K562 (cell line): ENCODE results near the gene ACER1. TPM values are rescaled to one million over a fixed set of nuclear protein-coding genes. Genes with fewer than 3 reads are reported as not detected.

Source experiments
- ATAC-seq: fragments of 200-7000 bp; cut with Tn5 transposase; 3 replicates; pipeline ENCODE4 v1.9.1; 2020; ENCODE audit warnings: moderate library complexity
- BruUV-seq: library from RNA; stranded (reverse); fragments of 400-500 nt; replicated peaks from 2 replicates; lab custom pipeline; 2021; lab: Mats Ljungman, UMichigan
- CTCF ChIA-PET: fragments of 300-600 bp; formaldehyde crosslinking; extraction: SDS; loops from one replicate; lab custom pipeline; 2021; ENCODE audit warnings: low intra/inter-chr PET ratio; lab: Yijun Ruan, JAX
- POLR2A ChIA-PET: fragments of 300-600, 350-650 bp; sonication (Branson Sonifier 250); formaldehyde crosslinking; extraction: SDS; loops from one replicate; lab custom pipeline; 2021; ENCODE audit warnings: antibody characterized with exemption, inconsistent platforms; lab: Yijun Ruan, JAX
- DNase-seq, 4 experiments: peaks; one replicate each; pipeline versions ENCODE4 v3.0.0 to v3.0.0-alpha.2; 2011 to 2018; ENCODE audit warnings: low spot score in 3 of 4, mixed read lengths in 3 of 4; ENCODE audit errors: extremely low read depth in 1 of 4
- FAIRE-seq: peaks from 2 replicates; lab custom pipeline; 2011; peaks lifted over from hg19 to GRCh38; lab: Jason Lieb, UNC
- H2AFZ ChIP-seq: 2 replicates; pipeline ENCODE4 v1.6.0; 2011; ENCODE audit warnings: low read depth, low read length, control low read depth, inconsistent platforms
- H3K27ac ChIP-seq: fragments of 200-600 bp; 3 replicates; pipeline ENCODE4 v1.8.0; 2011; ENCODE audit warnings: low read depth, mild to moderate bottlenecking, control low read depth, inconsistent platforms, low read length, moderate library complexity, mixed read lengths; ENCODE audit errors: extremely low read depth
- H3K27me3 ChIP-seq, 2 experiments: fragments of 300-600 bp in 1 of 2; 2 replicates in 1 of 2; 3 replicates in 1 of 2; pipeline versions ENCODE4 v1.6.0 to v1.8.0; 2011; ENCODE audit warnings: inconsistent platforms in 2 of 2, low read length in 2 of 2, mild to moderate bottlenecking in 1 of 2, mixed read lengths in 1 of 2, moderate library complexity in 1 of 2; ENCODE audit not compliant: control insufficient read depth in 2 of 2, insufficient read depth in 2 of 2
- H3K36me3 ChIP-seq: fragments of 300-600 bp; 3 replicates; pipeline ENCODE4 v1.8.0; 2011; ENCODE audit warnings: mild to moderate bottlenecking, low read length, inconsistent platforms; ENCODE audit not compliant: control insufficient read depth, insufficient read depth
- H3K4me1 ChIP-seq, 2 experiments: fragments of 200-600 bp in 1 of 2; replicated peaks in 1 of 2; 2 replicates in 1 of 2; 3 replicates in 1 of 2; pipeline versions ENCODE4 v1.5.1 to v1.8.0; 2011; ENCODE audit warnings: inconsistent platforms in 2 of 2, low read length in 2 of 2, mild to moderate bottlenecking in 1 of 2, mixed read lengths in 1 of 2, moderate library complexity in 1 of 2; ENCODE audit not compliant: control insufficient read depth in 2 of 2, insufficient read depth in 2 of 2
- H3K4me2 ChIP-seq: 2 replicates; pipeline ENCODE4 v1.6.1; 2011; ENCODE audit warnings: low read length, control low read depth, inconsistent platforms, mixed read lengths; ENCODE audit not compliant: insufficient read depth
- H3K4me3 ChIP-seq: fragments of 200-600 bp; sonication (generic), shearing (Covaris generic); 2 replicates; pipeline ENCODE4 v1.5.1; 2016; ENCODE audit warnings: control low read depth, inconsistent platforms
- H3K79me2 ChIP-seq: fragments of 200-600 bp; 3 replicates; pipeline ENCODE4 v1.8.0; 2011; ENCODE audit warnings: low read length, inconsistent platforms; ENCODE audit not compliant: control insufficient read depth, insufficient read depth
- H3K9ac ChIP-seq, 2 experiments: 2 replicates each; pipeline versions ENCODE4 v1.6.0 to v1.6.1; 2011; ENCODE audit warnings: low read depth in 2 of 2, low read length in 2 of 2, control low read depth in 1 of 2, inconsistent platforms in 1 of 2, mild to moderate bottlenecking in 1 of 2, mixed read lengths in 1 of 2; ENCODE audit not compliant: insufficient read depth in 1 of 2
- H3K9me1 ChIP-seq: one replicate; pipeline ENCODE4 v1.6.0; 2011; ENCODE audit warnings: inconsistent platforms, mild to moderate bottlenecking, low read length, moderate library complexity; ENCODE audit not compliant: control insufficient read depth, insufficient read depth
- H3K9me3 ChIP-seq: replicated peaks from 2 replicates; pipeline ENCODE4 v1.5.1; 2011; ENCODE audit warnings: low read depth, low read length, inconsistent platforms; ENCODE audit not compliant: control insufficient read depth, insufficient read depth
- H4K20me1 ChIP-seq: replicated peaks from 2 replicates; pipeline ENCODE4 v1.6.1; 2011; ENCODE audit warnings: low read length, inconsistent platforms, mixed read lengths; ENCODE audit not compliant: control insufficient read depth, insufficient read depth
- CEBPZ ChIP-seq: fragments of 150-350 bp; IDR thresholded peaks from 2 replicates; pipeline ENCODE4 v1.6.1; 2014; ENCODE audit warnings: low read depth, mild to moderate bottlenecking, low read length, borderline replicate concordance
- CREB1 ChIP-seq, 2 experiments: sonication (generic) in 1 of 2; formaldehyde crosslinking in 1 of 2; IDR thresholded peaks; 2 replicates each; pipeline versions ENCODE4 v1.6.1 to v1.8.0; 2012 to 2022; ENCODE audit warnings: inconsistent platforms in 1 of 2, mild to moderate bottlenecking in 1 of 2, missing genetic modification reagents in 1 of 2, moderate library complexity in 1 of 2
- POLR2G ChIP-seq: fragments of 200-400 bp; formaldehyde crosslinking; IDR thresholded peaks from 2 replicates; pipeline ENCODE4 v1.6.1; 2017; ENCODE audit warnings: low read depth, mild to moderate bottlenecking, antibody characterized with exemption, low read length, moderate library complexity
- RBFOX2 ChIP-seq: fragments of 200-400 bp; formaldehyde crosslinking; IDR thresholded peaks from 2 replicates; pipeline ENCODE4 v1.6.1; 2017; ENCODE audit warnings: low read depth, mild to moderate bottlenecking, low read length, moderate library complexity
- ZNF384 ChIP-seq: IDR thresholded peaks from 2 replicates; pipeline ENCODE4 v1.6.1; 2012; ENCODE audit warnings: low read depth, low read length, improper control_type of control experiment
- WGBS: fragments of 100-300 bp; shearing (Covaris generic); methylation state at CpG from one replicate; pipeline ENCODE4 v1.1.6; 2016; ENCODE audit warnings: low coverage, mixed read lengths; ENCODE audit not compliant: insufficient coverage; ENCODE audit errors: missing lambda C conversion rate; 5-methylcytosine and 5-hydroxymethylcytosine counted together
- in situ Hi-C: fragments of 300-500 bp; cut with MboI; formaldehyde crosslinking; loops from 4 replicates; pipeline ENCODE4 v1.15.0; 2018; ENCODE audit warnings: inconsistent platforms, mixed read lengths
- intact Hi-C: fragments of 100-400 bp; cut with micrococcal nuclease; formaldehyde crosslinking; loops from 2 replicates; pipeline ENCODE4 v1.14.2; 2022
- polyA plus RNA-seq, 8 experiments: library from polyadenylated mRNA; depleted of rRNA in 4 of 8; stranded (reverse) in 5 of 8; unstranded in 3 of 8; fragments of >200 nt; fragmentation: Nextera tagmentation in 2 of 8; fragmentation: Illumina TruSeq in 1 of 8; extraction: Ambion mirVana in 2 of 8; extraction: Trizol in 1 of 8; gene quantifications; 2 replicates each; pipeline versions ENCODE4 v1.2.1 to v1.2.3, GENCODE V29; 2011 to 2014; ENCODE audit warnings: inconsistent platforms in 1 of 8, missing spikeins in 1 of 8
- total RNA-seq, 7 experiments: library from RNA; depleted of rRNA in 6 of 7; stranded (reverse); fragments of >200 nt in 6 of 7; fragmentation: Illumina TruSeq in 2 of 7; extraction: Trizol in 2 of 7; gene quantifications; 2 replicates each; pipeline versions ENCODE4 v1.2.1 to v1.2.3, GENCODE V29; 2011 to 2021; ENCODE audit warnings: low replicate concordance in 1 of 7

The ACER1 gene
- total and polyA plus RNA-seq, 9 of the 15 experiments (the other 6 are each of a cell fraction or from before 2014, with no cell fraction given) = not detected

DNA sequence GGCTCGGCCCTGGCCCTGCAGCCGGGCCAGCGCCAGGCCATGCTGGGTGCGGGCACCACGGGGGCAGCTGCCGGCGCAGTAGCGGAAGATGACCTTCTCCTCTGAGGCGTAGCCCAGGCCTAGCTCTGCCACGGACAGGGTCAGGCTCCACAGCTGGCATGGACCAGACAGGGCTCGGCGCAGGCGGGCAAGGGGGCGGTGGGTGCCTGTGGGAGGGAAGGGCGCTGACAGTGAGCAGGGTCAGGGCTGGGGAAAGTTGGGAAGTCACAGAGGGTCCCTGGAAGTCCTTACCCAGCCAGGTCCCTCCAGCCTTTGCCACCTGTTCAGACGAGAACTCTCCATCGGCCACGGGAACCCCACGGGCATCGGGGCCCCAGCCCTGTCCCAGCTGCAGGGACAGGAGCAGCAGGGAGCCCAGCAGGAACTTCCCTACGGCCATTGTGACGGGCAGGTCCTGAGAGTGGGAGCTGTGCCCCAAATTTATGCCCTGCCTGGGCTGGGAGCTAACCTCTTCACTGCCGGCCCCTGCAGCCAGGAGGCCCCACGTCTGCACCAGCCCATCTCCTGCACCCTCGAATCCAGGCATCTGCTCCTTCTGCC, 42.1 kb upstream of the ACER1 start, which contains the start of gene PSPN:
Gene PSPN (minus strand): TSS at position 523 of the 600 bp plus-strand sequence. CDS start 84 bp downstream, at position 439.
- no TSS peak for BruUV-seq
- peaks cover 7% of the 10 kb centered on the region; the same call in 2 of the 3 replicates for H3K79me2 ChIP-seq
- peaks cover 8 to 54% of the 10 kb centered on the region in 2 experiments for H3K4me1 ChIP-seq
- ChIA-PET CTCF (no interaction called here), POLR2A (interaction anchor here (1.4 to 2.5 kb wide), 2 partner anchors 13 to 16 kb away, joined by 4 to 8 read pairs; no protein-coding TSS in a partner anchor)
- peak within 1 kb of the TSS in 1 of 2 experiments; percentile 86; a peak in 2 of 4 replicates for H3K9ac ChIP-seq
- in situ Hi-C loops (no loop called here), intact Hi-C loops (no loop called here)
- ATAC-seq (no peak), FAIRE-seq (no peak), DNase-seq (peak in 1 of 4 experiments; percentile 10)
- H3K9me3 ChIP-seq = no peaks in the 10 kb centered on the region
- no peaks in the 10 kb centered on the region for H4K20me1 ChIP-seq
- H3K9me1 ChIP-seq = no peaks in the 10 kb centered on the region
- no peaks in the 10 kb centered on the region for H3K27me3 ChIP-seq
- peaks cover 40% of the 10 kb centered on the region; the same call in 2 of the 3 replicates for H3K36me3 ChIP-seq
- no peak within 1 kb of the TSS for H3K4me2 ChIP-seq
- no peak within 1 kb of the TSS for H3K27ac ChIP-seq
- H2AFZ ChIP-seq = no peak within 1 kb of the TSS
- TF ChIP-seq ZNF384 (no peak), CREB1 (IDR thresholded peaks at IDR 0.05) (no peak), CREB1 (CRISPR knock-in tag; IDR thresholded peaks at IDR 0.05) (no peak), RBFOX2 (peak; percentile 12), CEBPZ (no peak), POLR2G (peak; percentile 14; the same call in 1 of the 2 replicates)
- no peak within 1 kb of the TSS for H3K4me3 ChIP-seq
- 95% methylated on average over 20 of the region's 25 CpGs for WGBS
